Kidney (tissue), 14 donors: ENCODE results near the gene FEZF1. TPM values are rescaled to one million over a fixed set of nuclear protein-coding genes. Genes with fewer than 3 reads are reported as not detected.

Experiments
- DNase-seq, 5 donors: peaks; one replicate each; pipeline ENCODE4 v3.0.0-alpha.2; 2013 to 2020
- FAIRE-seq: peaks from 2 replicates; lab custom pipeline; 2012; peaks lifted over from hg19 to GRCh38; lab: Jason Lieb, UNC
- H3K27ac ChIP-seq, 2 donors: one replicate each; pipeline ENCODE4 v1.7.0; 2013; ENCODE audit warnings: low read depth in 2 of 2, low read length in 2 of 2, inconsistent platforms in 1 of 2
- H3K27me3 ChIP-seq: one replicate; pipeline ENCODE4 v1.7.1; 2013; ENCODE audit warnings: low read length, inconsistent platforms; ENCODE audit not compliant: control insufficient read depth, insufficient read depth
- H3K36me3 ChIP-seq, 3 donors: one replicate each; pipeline versions ENCODE4 v1.7.0 to v1.7.1; 2013; ENCODE audit warnings: low read length in 3 of 3, control low read depth in 1 of 3, inconsistent platforms in 1 of 3; ENCODE audit not compliant: insufficient read depth in 3 of 3, control insufficient read depth in 2 of 3
- H3K4me1 ChIP-seq, 3 donors: one replicate each; pipeline versions ENCODE4 v1.7.0 to v1.7.1; 2013; ENCODE audit warnings: low read length in 3 of 3, inconsistent platforms in 1 of 3, low read depth in 1 of 3; ENCODE audit not compliant: control insufficient read depth in 2 of 3, insufficient read depth in 2 of 3
- H3K4me3 ChIP-seq, 3 donors: one replicate each; pipeline versions ENCODE4 v1.7.0 to v1.8.1; 2013; ENCODE audit warnings: low read length in 3 of 3, control low read depth in 1 of 3, inconsistent platforms in 1 of 3
- H3K9ac ChIP-seq, 3 donors: one replicate each; pipeline versions ENCODE4 v1.7.0 to v1.7.1; 2013; ENCODE audit warnings: low read length in 3 of 3, control low read depth in 1 of 3, inconsistent platforms in 1 of 3
- H3K9me3 ChIP-seq, 3 donors: one replicate each; pipeline versions ENCODE4 v1.7.0 to v1.7.1; 2013; ENCODE audit warnings: low read length in 3 of 3, control low read depth in 1 of 3, inconsistent platforms in 1 of 3; ENCODE audit not compliant: control insufficient read depth in 2 of 3, insufficient read depth in 1 of 3
- intact Hi-C: fragments of 100-400 bp; cut with DNase I; formaldehyde crosslinking; loops from one replicate; pipeline ENCODE4 v1.11.1; 2022
- polyA plus RNA-seq: library from polyadenylated mRNA; stranded (reverse); fragments of 350-450 nt; fragmentation: Illumina TruSeq; extraction: RNeasy Lipid Tissue Mini Kit (QIAGEN cat#74804); gene quantifications from one replicate; pipeline ENCODE4 v1.2.3, GENCODE V29; 2014; ENCODE audit warnings: low read depth, low replicate concordance; ENCODE audit not compliant: insufficient read depth
- total RNA-seq: library from RNA; stranded (reverse); fragmentation: NEBNext Ultra II Directional; extraction: Animal tissue kit (Norgen Biotek cat#: 25700); gene quantifications from one replicate; pipeline ENCODE4 v1.2.1, GENCODE V29; 2021
- TF ChIP-seq, protein P1 (sequence below): IDR thresholded peaks from 3 replicates; pipeline ENCODE4 v1.5.1; 2012; ENCODE audit warnings: mild to moderate bottlenecking, moderate library complexity, borderline replicate concordance; ENCODE audit not compliant: insufficient read depth; ENCODE audit errors: extremely low read depth
- donor health status: control.
- donor health status: control.
- donor health status: control.
- donor health status: control.
- donor health status: control.
- donor health status: DM: yes; HTN: yes; CAD: no.
- donor health status: Normal renal cell carcinoma (clear cell type).

FEZF1 gene
- total and polyA plus RNA-seq, 2 donors from 2014 or later, result not detected

DNA sequence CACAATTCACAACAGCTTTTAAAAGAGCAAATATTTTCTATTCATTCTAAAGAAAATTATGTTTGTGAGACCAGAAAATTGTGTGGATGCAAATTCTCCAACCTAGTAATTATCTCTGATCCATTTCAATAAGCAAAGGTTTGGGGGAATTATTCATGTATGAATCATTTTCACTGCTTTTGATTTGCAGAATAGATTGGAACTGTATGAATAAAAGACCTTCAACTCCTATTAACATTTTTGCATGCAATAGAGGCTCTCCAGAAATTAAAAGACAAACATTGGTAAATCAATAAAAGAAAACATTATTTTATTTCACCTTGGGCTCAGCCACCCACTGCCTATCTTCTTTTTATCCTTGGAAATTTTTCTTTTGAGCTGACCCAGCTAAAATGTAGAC, 43.5 kb downstream of the FEZF1 start:
- Histone ChIP-seq H3K9ac (no peak overlapping the region), H3K4me3 (no peak overlapping the region), H3K27me3 (no peaks in the 10 kb centered on the region), H3K4me1 (no peaks in the 10 kb centered on the region), H3K9me3 (no peaks in the 10 kb centered on the region), H3K36me3 (no peaks in the 10 kb centered on the region), H3K27ac (no peak overlapping the region)
- no peak for DNase-seq
- TF ChIP-seq, protein P1, sequence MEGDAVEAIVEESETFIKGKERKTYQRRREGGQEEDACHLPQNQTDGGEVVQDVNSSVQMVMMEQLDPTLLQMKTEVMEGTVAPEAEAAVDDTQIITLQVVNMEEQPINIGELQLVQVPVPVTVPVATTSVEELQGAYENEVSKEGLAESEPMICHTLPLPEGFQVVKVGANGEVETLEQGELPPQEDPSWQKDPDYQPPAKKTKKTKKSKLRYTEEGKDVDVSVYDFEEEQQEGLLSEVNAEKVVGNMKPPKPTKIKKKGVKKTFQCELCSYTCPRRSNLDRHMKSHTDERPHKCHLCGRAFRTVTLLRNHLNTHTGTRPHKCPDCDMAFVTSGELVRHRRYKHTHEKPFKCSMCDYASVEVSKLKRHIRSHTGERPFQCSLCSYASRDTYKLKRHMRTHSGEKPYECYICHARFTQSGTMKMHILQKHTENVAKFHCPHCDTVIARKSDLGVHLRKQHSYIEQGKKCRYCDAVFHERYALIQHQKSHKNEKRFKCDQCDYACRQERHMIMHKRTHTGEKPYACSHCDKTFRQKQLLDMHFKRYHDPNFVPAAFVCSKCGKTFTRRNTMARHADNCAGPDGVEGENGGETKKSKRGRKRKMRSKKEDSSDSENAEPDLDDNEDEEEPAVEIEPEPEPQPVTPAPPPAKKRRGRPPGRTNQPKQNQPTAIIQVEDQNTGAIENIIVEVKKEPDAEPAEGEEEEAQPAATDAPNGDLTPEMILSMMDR, result no peak
- no peak for FAIRE-seq
- intact Hi-C loops, result no loop called here

DNA sequence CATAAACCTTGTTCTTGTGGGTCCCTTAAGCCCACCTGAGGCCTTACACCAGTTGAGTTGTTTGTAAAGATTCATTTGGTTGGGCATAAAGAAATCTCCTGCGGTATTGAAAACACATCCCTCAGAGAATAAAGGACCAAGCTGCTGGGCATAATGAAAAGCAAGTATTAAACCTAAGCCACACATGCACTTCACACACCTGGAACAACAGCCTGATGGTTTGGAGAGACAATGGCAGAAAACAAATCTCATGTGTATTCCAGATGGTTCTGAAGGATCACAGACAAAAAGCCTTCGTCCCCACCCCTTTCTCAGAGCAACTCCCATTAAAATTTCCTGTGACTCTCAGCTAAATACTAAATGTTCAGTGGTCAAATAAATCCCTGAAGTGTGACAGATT, 44.2 kb downstream of the FEZF1 start:
- intact Hi-C loops, result no loop called here
- no peaks in the 10 kb centered on the region for H3K36me3 ChIP-seq
- H3K4me1 ChIP-seq, result no peaks in the 10 kb centered on the region
- TF ChIP-seq, protein P1, result no peak
- FAIRE-seq (no peak), DNase-seq (no peak)
- H3K27me3 ChIP-seq, result no peaks in the 10 kb centered on the region
- no peak overlapping the region for H3K9ac ChIP-seq
- no peak overlapping the region for H3K4me3 ChIP-seq
- no peak overlapping the region for H3K27ac ChIP-seq
- H3K9me3 ChIP-seq, result no peaks in the 10 kb centered on the region

DNA sequence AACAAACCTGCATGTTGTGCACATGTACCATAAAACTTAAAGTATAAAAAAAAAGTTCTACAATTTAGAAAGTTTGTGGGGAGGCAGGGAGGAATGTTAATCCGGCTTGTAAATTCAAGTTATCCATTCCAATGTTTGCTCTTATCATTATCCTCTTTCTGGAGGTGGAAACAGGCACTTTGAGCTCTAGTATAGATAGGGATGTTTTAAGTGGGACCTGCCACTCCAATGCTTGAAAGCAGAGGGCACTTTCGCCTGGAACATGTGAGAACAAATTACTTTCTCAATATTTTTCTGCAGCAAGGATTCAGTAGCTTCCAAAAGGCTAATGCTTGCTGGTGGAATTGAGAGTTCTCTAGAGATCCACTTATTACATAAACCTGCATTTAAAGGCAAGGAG, 45.6 kb downstream of the FEZF1 start:
- Histone ChIP-seq H3K9me3 (no peaks in the 10 kb centered on the region), H3K36me3 (no peaks in the 10 kb centered on the region), H3K4me1 (no peaks in the 10 kb centered on the region), H3K9ac (no peak overlapping the region), H3K27ac (no peak overlapping the region), H3K27me3 (no peaks in the 10 kb centered on the region), H3K4me3 (no peak overlapping the region)
- DNase-seq (no peak), FAIRE-seq (no peak)
- TF ChIP-seq, protein P1, result no peak
- intact Hi-C loops, result no loop called here

DNA sequence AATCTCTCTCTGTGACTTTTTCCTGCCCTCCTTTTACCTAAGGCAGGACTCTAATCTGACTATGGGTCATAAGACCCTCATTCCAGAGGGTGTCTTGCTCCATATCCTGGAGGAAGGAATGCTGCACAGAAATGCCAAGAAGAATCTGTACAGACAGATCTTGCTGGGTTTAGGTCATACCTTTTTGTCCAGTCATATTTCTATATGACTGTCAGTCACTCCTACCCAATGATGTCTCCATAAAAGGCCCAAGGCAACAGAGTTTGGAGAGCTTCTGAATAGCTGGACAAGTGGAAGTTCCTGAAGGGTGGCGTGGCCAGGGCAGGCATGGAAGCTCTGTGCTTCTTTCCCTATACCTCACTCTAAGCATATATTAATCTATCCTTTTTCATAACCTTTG, 47.5 kb downstream of the FEZF1 start:
- no peak overlapping the region for H3K9ac ChIP-seq
- intact Hi-C loops, result no loop called here
- H3K27me3 ChIP-seq, result no peaks in the 10 kb centered on the region
- no peak overlapping the region for H3K4me3 ChIP-seq
- H3K27ac ChIP-seq, result no peak overlapping the region
- TF ChIP-seq, protein P1, result no peak
- H3K4me1 ChIP-seq, result no peaks in the 10 kb centered on the region
- no peak for DNase-seq
- no peak for FAIRE-seq
- H3K9me3 ChIP-seq, result no peaks in the 10 kb centered on the region
- H3K36me3 ChIP-seq, result no peaks in the 10 kb centered on the region
